Measurements from ENCODE around the gene CEP112.
"Not testable (repeated sequence)": the region's sequence is repeated elsewhere in the genome, so short reads cannot be mapped to it uniquely, and the experiment has no call there.

GRCh38 chr17:65782104-65782706 lies 409.7 kb downstream of the CEP112 start:
- TF ChIP-seq CTCF, POLR2A (IDR thresholded peaks at IDR 0.05): not testable (repeated sequence)

Measured in testis (tissue), 2 donors.